ENCODE data around the gene ZFPM1.

Gene ZFPM1

DNA sequence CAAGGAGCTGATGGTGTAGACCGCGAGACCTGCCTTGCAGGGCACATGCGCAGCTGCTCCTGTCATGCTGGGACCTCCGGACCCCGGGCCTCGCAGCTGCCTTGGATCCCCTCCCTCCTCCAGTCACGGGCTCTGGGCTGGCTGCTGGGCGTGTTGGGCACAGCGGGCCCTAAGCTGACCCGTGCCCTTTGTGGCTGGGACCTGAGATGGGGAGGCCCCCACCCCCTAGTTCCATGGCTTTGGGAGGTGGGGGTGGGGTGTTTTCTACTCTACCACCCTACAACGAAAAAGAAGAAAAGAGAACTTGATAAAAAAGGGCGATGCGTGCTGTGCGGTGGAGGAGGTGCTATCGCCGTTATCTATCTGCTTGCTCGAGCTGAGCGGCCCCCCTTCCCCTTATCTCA lies 14.5 kb downstream of the ZFPM1 start:
- ATAC-seq = no peak
- TF ChIP-seq OSR1 (CRISPR knock-in tag; IDR thresholded peaks at IDR 0.05) = no peak
- no peak for TF ChIP-seq ZNF70 (CRISPR knock-in tag; IDR thresholded peaks at IDR 0.05)
- no peak for TF ChIP-seq ZFP3 (CRISPR knock-in tag; IDR thresholded peaks at IDR 0.05)
- no peak for TF ChIP-seq GLIS3 (CRISPR knock-in tag; IDR thresholded peaks at IDR 0.05)
- TF ChIP-seq, protein P1, sequence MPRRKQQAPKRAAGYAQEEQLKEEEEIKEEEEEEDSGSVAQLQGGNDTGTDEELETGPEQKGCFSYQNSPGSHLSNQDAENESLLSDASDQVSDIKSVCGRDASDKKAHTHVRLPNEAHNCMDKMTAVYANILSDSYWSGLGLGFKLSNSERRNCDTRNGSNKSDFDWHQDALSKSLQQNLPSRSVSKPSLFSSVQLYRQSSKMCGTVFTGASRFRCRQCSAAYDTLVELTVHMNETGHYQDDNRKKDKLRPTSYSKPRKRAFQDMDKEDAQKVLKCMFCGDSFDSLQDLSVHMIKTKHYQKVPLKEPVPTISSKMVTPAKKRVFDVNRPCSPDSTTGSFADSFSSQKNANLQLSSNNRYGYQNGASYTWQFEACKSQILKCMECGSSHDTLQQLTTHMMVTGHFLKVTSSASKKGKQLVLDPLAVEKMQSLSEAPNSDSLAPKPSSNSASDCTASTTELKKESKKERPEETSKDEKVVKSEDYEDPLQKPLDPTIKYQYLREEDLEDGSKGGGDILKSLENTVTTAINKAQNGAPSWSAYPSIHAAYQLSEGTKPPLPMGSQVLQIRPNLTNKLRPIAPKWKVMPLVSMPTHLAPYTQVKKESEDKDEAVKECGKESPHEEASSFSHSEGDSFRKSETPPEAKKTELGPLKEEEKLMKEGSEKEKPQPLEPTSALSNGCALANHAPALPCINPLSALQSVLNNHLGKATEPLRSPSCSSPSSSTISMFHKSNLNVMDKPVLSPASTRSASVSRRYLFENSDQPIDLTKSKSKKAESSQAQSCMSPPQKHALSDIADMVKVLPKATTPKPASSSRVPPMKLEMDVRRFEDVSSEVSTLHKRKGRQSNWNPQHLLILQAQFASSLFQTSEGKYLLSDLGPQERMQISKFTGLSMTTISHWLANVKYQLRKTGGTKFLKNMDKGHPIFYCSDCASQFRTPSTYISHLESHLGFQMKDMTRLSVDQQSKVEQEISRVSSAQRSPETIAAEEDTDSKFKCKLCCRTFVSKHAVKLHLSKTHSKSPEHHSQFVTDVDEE (CRISPR knock-in tag; IDR thresholded peaks at IDR 0.05) = no peak
- no peak for TF ChIP-seq ARNTL (CRISPR knock-in tag; IDR thresholded peaks at IDR 0.05; ENCODE audit: borderline replicate concordance, low read depth)
- TF ChIP-seq, protein P2, sequence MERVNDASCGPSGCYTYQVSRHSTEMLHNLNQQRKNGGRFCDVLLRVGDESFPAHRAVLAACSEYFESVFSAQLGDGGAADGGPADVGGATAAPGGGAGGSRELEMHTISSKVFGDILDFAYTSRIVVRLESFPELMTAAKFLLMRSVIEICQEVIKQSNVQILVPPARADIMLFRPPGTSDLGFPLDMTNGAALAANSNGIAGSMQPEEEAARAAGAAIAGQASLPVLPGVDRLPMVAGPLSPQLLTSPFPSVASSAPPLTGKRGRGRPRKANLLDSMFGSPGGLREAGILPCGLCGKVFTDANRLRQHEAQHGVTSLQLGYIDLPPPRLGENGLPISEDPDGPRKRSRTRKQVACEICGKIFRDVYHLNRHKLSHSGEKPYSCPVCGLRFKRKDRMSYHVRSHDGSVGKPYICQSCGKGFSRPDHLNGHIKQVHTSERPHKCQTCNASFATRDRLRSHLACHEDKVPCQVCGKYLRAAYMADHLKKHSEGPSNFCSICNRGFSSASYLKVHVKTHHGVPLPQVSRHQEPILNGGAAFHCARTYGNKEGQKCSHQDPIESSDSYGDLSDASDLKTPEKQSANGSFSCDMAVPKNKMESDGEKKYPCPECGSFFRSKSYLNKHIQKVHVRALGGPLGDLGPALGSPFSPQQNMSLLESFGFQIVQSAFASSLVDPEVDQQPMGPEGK (CRISPR knock-in tag; IDR thresholded peaks at IDR 0.05; ENCODE audit: borderline replicate concordance) = no peak
- TF ChIP-seq TCF4 (CRISPR knock-in tag; IDR thresholded peaks at IDR 0.05; ENCODE audit: borderline replicate concordance) = no peak
- TF ChIP-seq, protein P3, sequence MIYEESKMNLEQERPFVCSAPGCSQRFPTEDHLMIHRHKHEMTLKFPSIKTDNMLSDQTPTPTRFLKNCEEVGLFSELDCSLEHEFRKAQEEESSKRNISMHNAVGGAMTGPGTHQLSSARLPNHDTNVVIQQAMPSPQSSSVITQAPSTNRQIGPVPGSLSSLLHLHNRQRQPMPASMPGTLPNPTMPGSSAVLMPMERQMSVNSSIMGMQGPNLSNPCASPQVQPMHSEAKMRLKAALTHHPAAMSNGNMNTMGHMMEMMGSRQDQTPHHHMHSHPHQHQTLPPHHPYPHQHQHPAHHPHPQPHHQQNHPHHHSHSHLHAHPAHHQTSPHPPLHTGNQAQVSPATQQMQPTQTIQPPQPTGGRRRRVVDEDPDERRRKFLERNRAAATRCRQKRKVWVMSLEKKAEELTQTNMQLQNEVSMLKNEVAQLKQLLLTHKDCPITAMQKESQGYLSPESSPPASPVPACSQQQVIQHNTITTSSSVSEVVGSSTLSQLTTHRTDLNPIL (CRISPR knock-in tag; IDR thresholded peaks at IDR 0.05; ENCODE audit: low read depth) = no peak

DNA sequence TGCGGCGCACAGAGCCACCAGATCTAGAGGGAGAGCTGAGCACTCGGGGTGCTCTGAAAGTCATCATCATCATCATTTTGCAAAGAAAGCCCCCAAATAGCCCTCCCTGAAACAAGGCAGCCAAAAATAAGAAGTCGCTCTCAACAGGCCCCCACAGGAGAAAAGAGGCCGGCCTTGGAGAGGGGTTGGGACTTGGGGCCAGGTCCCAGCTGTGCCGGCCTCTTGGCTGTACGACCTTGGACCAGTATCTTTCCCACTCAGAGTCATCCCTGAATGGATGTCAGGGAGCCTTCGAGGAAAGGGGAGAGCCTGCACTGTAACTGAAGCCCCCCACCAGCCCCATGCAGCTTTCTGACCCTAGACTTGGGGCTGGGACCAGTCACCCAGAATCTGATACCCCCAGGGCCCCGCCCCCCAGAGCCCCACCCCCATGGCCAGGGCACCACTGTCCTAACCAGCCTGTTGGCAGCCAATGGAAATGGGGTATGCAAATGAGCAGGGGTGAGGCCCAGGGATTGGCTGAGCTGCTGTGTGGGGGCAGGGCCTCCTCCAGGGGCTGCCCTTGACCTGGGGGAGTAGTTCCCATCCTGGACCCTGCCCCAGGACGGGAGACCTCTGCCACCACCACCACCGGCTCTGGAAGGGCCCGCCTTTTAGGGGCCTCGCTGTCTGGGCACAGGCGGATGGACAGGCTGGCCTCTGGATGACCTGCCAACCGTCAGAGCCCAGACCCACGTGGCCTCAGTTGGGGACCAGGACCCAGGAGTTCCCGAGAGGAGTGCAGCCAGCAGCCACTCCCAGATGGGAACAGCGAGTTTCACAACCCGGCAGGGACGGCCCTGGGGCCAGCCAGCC lies 15.4 kb downstream of the ZFPM1 start:
- peak; percentile 74 for ATAC-seq
- no peak for TF ChIP-seq BACH2 (CRISPR knock-in tag; IDR thresholded peaks at IDR 0.05; ENCODE audit: borderline replicate concordance)
- TF ChIP-seq ZNF8 (CRISPR knock-in tag; IDR thresholded peaks at IDR 0.05) = no peak
- TF ChIP-seq ZFP3 (CRISPR knock-in tag; IDR thresholded peaks at IDR 0.05) = no peak
- TF ChIP-seq, protein P3 (CRISPR knock-in tag; IDR thresholded peaks at IDR 0.05; ENCODE audit: low read depth) = no peak
- TF ChIP-seq, protein P1 (CRISPR knock-in tag; IDR thresholded peaks at IDR 0.05) = no peak
- TF ChIP-seq ARNTL (CRISPR knock-in tag; IDR thresholded peaks at IDR 0.05; ENCODE audit: borderline replicate concordance, low read depth) = no peak
- TF ChIP-seq, protein P2 (CRISPR knock-in tag; IDR thresholded peaks at IDR 0.05; ENCODE audit: borderline replicate concordance) = no peak
- no peak for TF ChIP-seq ZNF565 (CRISPR knock-in tag; conservative IDR thresholded peaks at IDR 0.05; ENCODE audit: low read depth)
- no peak for TF ChIP-seq ZC3H10 (CRISPR knock-in tag; IDR thresholded peaks at IDR 0.05)
- no peak for TF ChIP-seq ESRRG (CRISPR knock-in tag; IDR thresholded peaks at IDR 0.05)
- no peak for TF ChIP-seq ZNF70 (CRISPR knock-in tag; IDR thresholded peaks at IDR 0.05)
- TF ChIP-seq ISL1 (CRISPR knock-in tag; IDR thresholded peaks at IDR 0.05) = no peak
- TF ChIP-seq, protein P4, sequence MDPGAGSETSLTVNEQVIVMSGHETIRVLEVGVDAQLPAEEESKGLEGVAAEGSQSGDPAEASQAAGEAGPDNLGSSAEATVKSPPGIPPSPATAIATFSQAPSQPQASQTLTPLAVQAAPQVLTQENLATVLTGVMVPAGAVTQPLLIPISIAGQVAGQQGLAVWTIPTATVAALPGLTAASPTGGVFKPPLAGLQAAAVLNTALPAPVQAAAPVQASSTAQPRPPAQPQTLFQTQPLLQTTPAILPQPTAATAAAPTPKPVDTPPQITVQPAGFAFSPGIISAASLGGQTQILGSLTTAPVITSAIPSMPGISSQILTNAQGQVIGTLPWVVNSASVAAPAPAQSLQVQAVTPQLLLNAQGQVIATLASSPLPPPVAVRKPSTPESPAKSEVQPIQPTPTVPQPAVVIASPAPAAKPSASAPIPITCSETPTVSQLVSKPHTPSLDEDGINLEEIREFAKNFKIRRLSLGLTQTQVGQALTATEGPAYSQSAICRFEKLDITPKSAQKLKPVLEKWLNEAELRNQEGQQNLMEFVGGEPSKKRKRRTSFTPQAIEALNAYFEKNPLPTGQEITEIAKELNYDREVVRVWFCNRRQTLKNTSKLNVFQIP (CRISPR knock-in tag; IDR thresholded peaks at IDR 0.05; ENCODE audit: borderline replicate concordance, low read depth) = no peak
- no peak for TF ChIP-seq GLIS3 (CRISPR knock-in tag; IDR thresholded peaks at IDR 0.05)
- TF ChIP-seq RARB (CRISPR knock-in tag; IDR thresholded peaks at IDR 0.05) = no peak
- no peak for TF ChIP-seq OSR1 (CRISPR knock-in tag; IDR thresholded peaks at IDR 0.05)
- TF ChIP-seq TOX (CRISPR knock-in tag; IDR thresholded peaks at IDR 0.05; ENCODE audit: borderline replicate concordance) = no peak
